GM18505 (cell line): Measurements from ENCODE around the gene FAAP20.

Source experiments
- ATAC-seq: cut with Tn5 transposase; IDR thresholded peaks from one replicate; pipeline ENCODE4 v1.9.1; 2021; ENCODE audit not compliant: unreplicated experiment
- POLR2A ChIP-seq: IDR thresholded peaks from 4 replicates; pipeline ENCODE4 v1.6.1; 2011; ENCODE audit warnings: borderline replicate concordance; ENCODE audit not compliant: insufficient read depth, insufficient read length; ENCODE audit errors: extremely low read depth

FAAP20 gene

DNA sequence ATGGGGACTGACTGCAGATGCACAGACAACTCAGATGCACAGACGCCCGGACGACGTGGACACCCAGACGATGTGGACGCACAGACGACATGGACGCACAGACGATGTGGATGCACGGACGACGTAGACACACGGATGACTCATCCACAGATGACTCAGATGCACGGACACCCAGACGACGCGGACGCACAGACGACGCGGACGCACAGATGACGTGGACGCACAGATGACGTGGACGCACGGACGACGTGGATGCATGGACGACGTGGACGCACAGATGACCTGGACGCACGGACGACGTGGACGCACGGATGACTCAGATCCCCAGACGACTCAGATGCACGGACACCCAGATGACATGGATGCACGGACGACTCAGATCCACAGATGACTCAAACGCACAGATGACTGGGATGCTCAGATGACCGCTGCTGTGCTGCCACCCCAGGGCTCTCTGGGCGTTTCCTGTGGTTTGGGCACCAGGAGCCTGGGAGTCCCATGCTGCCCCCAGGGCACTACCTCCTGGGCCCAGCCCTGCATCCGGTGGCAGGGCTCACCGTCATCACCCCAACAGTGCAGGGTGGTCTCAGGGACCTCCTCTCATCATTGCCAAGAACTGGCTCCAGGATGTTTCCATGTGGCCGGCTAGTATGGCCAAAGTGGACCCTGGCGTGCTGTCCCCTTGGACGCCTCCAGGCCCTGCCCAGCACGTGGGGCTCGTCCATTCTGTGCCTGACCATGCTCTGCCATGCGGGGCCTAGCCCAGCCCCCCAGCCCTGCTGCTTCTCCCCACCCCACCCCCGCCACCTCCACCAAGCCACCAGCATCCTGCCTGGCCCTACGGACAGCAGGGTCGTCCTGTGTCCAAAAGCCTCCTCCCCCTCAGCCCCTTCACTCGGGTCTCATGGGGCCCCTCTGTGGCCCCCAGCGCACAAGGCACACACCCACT lies 14.0 kb downstream of the FAAP20 start:
- ATAC-seq = no peak

DNA sequence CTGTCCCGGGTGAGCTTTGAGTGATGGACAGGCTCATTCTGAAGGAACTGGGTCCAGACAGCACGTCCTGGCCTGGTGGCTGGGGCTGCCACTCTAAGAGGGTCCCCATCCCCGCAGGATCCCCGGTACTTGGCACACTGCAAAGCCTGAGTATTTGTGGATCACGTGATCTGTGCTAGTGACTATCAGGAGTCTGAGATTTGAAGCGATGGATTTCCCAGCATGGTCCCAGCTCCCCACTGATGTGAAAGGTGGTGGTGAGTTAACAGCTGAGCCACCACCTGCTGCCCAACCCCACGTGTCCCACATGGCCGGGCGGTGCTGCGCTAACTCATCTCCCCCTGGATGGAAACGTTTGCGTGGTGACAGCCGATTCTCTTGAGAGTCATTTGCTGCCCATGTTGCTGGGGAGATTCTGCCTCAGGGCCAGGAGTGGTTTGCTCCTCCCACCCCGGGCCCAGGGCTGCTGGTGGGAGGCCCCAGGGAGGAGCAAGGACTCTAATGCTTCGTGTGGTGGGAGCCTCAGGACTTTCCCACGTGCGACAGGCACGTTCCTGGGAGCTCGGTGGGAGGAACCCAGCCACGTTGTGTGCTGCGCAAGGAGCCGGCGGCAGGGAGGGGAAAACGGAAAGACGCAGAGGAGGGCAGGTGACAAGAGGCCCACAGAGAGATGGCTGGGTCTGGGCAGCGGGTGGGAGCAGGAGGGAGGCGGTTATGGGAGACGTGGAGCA lies 15.1 kb downstream of the FAAP20 start:
- no peak for ATAC-seq
- TF ChIP-seq POLR2A = no peak

More for the DNA sequence above, 14.0 kb downstream of the FAAP20 start:
- TF ChIP-seq POLR2A = no peak

DNA sequence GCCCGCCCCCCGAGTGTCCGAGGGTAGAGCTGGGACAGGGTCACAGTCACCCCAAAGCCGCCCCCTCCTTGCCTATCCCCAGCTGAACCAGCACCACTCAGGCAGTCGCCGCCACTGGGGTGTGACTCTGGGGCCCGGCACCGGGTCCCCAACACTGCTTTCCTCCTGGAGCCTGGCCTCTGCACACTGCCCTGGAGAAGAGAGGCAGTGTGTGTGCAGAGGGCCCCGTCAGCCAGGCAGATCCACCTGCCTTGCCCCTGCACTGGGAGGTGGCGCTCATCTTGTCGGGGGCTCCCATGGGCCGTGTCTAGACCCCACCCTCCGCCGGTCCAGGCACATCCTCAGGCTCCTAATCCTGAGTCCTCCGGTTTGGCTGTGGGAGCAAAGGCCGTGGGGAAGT lies 15.7 kb downstream of the FAAP20 start:
- no peak for TF ChIP-seq POLR2A
- ATAC-seq = no peak

DNA sequence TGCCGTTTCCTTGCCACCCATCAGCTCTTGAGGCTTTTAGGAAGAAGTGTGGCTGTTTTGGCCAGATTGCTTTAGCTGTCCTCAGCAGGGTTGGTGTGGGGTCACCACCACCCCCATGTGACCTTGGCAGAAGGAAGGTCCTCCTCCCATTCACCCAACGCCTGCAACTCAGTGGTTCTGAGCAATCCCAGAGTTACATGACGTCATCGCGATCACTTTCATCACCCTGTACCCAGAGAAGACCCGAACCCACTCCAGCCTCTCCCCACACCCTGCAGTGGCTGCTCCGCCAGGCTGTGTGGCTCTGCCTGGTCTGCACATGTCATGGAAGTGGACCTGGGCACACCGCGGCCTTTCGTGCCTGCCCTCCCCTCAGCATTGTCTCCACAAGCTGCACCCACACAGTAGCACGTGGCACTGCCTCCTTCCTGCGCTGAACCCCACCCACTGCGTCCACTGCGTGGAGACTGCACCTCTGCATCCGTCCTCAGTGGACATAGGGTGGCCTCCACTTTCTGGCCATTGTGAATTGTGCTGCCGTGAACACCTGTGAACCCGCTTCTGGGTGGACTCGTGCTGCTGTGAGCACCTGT lies 16.5 kb downstream of the FAAP20 start:
- ATAC-seq = no peak
- TF ChIP-seq POLR2A = no peak

DNA sequence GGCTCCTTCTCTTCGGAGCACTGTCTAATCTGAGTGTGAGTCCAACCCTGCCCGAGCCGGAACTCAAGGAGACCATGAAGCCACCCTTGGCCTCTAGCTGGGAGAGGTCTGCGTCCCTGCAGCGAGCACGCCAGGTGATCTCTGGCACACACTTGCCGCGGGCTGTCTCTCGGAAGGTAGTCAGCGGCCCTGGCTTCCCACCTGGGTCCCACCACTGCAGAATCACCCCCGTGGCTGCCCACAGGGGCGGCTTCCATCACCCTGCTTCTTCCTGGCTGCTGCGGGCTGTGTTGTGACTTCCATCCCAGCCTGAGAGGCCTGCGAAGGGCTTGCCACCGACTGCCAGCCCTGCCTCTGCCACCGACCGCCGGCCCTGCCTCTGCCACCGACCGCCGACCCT lies 17.0 kb downstream of the FAAP20 start:
- no peak for TF ChIP-seq POLR2A
- ATAC-seq = no peak

DNA sequence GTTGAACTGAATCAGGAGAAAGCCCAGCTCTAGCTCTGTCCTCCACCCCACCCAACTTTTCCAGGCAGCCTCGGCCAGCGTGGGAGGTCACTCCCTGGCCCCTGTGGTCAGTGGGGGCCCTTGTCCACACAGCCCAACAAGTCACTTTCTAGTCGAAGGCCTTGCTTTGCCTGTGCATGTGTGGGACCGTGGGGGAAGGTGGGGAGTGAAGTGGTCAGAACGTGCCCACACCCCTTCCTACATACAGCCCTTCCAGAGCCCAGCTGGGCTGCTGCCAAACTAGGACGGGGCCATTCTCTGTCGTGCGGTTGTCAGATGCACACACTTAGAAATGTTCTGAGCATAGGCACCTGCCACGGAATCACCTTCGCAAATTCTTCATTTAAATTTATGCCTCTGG lies 18.0 kb downstream of the FAAP20 start:
- no peak for ATAC-seq
- TF ChIP-seq POLR2A = no peak

DNA sequence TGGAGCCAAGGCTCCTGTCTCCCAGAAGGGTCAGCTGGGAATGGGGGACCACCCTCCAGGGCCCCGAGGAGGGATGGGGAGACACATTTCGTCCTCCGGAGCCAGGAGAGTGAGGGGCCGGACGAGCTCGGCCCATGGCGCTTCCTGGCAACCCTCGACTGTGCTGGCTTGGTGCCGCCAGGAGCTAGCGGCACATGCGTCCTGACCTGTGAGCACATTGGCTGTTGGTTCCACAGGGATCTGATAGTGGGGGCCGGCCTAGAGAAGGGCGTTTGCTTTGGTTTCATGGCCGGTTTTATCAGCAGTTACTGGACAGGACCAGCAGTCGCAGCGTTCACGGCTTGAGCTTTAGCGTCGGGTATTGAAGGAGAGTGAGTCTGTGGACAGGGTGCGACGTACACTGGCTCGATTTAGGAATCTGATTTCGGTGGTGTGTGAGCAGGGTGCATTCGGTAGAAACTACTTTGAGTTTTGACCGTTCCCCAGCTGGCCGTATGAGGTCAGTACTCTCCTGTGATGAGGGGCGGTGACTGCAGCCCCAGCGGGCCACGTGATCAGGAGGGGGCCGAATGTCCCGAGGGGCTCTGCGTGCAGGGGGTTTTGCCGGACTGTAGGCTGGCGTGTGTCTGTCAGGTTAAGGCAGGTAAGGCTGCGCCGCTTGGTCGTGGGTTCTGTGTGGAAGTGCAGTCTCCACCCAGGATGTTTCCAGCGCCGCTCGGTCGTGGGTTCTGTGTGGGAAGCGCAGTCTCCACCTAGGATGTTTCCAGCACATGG lies 18.7 kb downstream of the FAAP20 start:
- TF ChIP-seq POLR2A = no peak
- ATAC-seq = no peak

DNA sequence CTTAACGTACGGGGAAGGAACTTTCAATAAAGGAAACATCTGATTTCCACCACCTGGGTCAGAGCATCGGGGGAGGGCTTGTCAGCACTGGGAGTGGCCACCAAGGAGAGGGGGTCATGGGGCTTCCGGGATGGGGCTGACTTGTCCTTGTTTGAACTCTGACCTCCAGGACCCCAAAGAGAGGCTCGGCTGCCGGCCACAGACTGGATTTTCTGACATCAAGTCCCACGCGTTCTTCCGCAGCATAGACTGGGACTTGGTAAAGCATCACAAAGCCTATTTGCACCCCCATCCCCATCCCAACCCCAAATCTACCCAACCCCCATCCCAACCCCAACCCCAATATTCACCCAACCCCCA lies 19.5 kb downstream of the FAAP20 start:
- no peak for TF ChIP-seq POLR2A
- no peak for ATAC-seq

DNA sequence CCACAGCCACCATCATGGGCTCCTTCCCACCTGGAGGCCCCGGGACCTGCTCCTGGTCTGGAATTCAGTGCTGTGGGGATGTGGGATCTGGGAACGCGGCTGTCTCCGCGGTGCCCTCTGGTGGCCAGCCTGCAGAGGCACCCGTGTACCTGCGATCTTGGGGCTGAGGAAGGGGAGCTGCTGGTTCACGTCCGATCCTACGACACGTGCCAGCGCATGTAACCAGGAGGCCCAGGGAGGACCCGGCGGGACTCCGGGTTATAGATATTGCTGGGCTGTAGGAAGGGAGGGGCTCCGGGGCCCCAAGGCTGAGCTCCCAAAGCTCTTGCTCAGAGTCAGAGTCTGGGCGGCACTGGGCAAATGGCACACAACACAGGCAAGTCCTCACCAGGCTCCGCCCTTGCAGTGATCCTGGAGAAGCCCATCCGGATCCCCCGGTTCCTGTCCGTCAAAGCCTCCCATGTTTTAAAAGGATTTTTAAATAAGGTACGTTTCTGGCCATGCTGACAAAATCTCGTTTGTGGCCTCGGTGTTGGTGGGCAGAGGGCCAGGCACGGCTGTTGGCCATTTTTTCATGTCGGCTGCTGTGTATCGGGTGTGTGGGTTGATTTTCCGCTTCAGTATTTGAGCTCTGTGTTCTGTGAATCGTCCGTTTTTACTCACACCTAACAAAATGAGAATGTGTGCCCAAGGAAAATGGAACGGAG lies 20.1 kb downstream of the FAAP20 start:
- no peak for TF ChIP-seq POLR2A
- ATAC-seq = no peak

DNA sequence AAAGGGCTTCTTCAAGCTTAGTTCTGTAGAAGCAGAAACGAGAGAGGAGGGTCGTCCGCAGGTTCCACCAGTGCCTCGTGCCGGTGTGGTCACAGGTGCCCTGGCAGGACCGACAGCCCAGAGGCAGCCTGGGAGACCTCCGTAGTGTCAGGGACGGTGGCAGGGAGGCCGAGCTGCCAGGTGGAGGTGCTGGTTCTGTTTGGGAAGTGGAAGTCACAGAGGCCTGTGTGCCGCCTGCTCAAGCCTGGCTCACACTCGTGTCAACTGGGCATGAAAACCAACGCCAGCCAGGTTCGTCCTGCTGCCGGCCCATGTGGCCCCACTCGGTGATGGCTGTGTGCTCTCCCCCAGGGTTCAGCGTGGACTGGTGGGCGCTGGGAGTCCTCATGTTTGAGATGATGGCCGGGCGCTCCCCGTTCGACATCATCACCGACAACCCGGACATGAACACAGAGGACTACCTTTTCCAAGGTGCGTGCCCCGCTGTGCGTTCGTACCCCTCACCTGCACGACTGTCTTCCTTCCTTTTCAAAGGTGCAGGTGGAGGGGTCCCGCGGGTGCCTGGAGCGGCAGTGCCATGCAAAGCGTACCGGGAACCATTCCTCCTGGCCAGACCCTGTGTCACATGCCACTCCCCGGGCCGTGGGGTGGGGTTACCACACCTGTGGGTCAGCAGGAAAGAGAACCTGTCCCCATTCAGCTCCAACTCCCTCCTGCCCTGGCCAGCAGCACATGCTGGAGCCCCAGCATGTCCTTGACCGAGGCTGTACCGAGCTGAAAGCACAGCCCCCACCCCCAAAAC lies 20.8 kb downstream of the FAAP20 start:
- TF ChIP-seq POLR2A = no peak
- ATAC-seq = no peak

DNA sequence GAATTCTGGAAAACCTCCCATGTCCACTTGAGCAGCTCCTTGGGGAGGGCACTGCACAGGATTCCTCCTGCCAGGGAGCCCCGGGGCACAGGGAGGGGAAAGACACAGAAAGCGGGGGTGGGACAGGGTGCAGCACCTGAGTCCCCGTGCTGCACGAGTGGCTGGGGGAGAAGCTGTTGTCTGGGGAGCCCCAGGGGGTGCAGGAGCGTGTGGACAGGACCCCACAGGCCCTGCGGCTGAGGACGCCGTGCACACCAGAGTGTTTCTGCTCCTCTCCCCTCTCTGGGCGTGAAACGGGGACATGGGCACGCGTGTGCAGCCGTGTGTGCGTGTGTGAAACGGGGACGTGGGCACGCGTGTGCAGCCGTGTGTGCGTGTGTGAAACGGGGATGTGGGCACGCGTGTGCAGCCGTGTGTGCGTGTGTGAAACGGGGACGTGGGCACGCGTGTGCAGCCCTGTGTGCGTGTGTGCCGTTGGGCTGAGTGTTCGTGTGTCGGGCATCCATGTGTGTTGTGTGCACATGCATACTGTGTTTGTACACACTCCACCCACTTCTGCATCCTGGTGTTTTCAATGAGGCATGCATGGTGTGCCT lies 21.9 kb downstream of the FAAP20 start:
- TF ChIP-seq POLR2A = no peak
- no peak for ATAC-seq

DNA sequence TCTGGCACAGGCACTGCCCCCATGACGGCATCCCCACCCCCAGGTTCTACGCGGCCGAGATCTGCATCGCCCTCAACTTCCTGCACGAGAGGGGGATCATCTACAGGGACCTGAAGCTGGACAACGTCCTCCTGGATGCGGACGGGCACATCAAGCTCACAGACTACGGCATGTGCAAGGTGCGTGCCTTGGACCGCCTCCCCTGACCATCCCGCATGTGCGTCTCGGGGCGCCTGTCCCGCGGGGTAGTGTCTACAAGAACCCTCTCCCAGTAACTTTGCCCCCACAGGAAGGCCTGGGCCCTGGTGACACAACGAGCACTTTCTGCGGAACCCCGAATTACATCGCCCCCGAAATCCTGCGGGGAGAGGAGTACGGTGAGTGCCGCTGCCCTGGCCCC lies 22.6 kb downstream of the FAAP20 start:
- ATAC-seq = no peak

DNA sequence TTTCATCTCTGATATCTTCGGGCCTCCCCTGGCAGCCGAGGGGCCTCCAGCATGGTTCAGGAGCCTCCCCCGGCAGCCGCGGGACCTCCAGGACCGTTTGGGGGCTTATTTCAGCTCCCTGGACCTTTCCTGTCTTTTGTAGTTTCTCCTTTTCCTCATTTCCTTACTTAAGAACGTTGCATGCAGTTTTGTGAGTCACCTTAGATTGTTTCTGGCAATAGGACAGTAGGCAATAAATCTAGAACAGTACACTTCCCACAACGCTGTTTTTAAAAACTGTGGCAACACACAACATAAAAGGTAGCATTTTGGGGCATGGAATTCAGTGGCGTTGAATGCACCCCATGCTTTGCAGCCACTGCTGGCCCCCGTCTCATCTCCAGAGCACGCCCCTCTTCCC lies 24.4 kb downstream of the FAAP20 start:
- TF ChIP-seq POLR2A = no peak
- ATAC-seq = no peak

More for the DNA sequence above, 22.6 kb downstream of the FAAP20 start:
- no peak for TF ChIP-seq POLR2A
